Breast epithelium (tissue), 4 donors: ENCODE results near the gene MARCHF9. TPM values are rescaled to one million over a fixed set of nuclear protein-coding genes. Genes with fewer than 3 reads are reported as not detected.

Experiments
- DNase-seq, 2 donors: peaks; one replicate each; pipeline ENCODE4 v3.0.0-alpha.2; 2019; ENCODE audit warnings: low spot score in 2 of 2
- H3K27ac ChIP-seq, 2 donors: fragments of 200-600 bp; sonication (generic) in 1 of 2; one replicate each; pipeline ENCODE4 v1.5.1; 2016 to 2019; ENCODE audit warnings: mild to moderate bottlenecking in 1 of 2
- H3K27me3 ChIP-seq, 2 donors: fragments of 200-600 bp; sonication (generic) in 1 of 2; one replicate each; pipeline versions ENCODE4 v1.5.1 to v1.6.0; 2017 to 2019; ENCODE audit warnings: control low read depth in 1 of 2, mild to moderate bottlenecking in 1 of 2
- H3K36me3 ChIP-seq: fragments of 200-600 bp; one replicate; pipeline ENCODE4 v1.5.1; 2019
- H3K4me1 ChIP-seq, 2 donors: fragments of 200-600 bp; sonication (generic); one replicate each; pipeline ENCODE4 v1.5.1; 2016 to 2019; ENCODE audit warnings: control low read depth in 1 of 2
- H3K4me3 ChIP-seq, 3 donors: fragments of 200-600 bp; sonication (generic); 1 replicate in 2 of 3; 2 replicates in 1 of 3; pipeline ENCODE4 v1.5.1; 2016 to 2019; ENCODE audit warnings: mild to moderate bottlenecking in 3 of 3, moderate library complexity in 2 of 3
- H3K9me3 ChIP-seq, 2 donors: fragments of 200-600 bp; sonication (generic) in 1 of 2; one replicate each; pipeline ENCODE4 v1.5.1; 2016 to 2019; ENCODE audit warnings: control low read depth in 1 of 2
- POLR2A ChIP-seq: fragments of 450-650 bp; IDR thresholded peaks from one replicate; pipeline ENCODE4 v1.6.1; 2016; ENCODE audit warnings: antibody characterized with exemption, mild to moderate bottlenecking, moderate library complexity
- POLR2AphosphoS5 ChIP-seq, 3 donors: sonication (generic); formaldehyde crosslinking; IDR thresholded peaks; one replicate each; pipeline ENCODE4 v1.6.1; 2017; ENCODE audit warnings: antibody characterized with exemption in 3 of 3
- intact Hi-C: fragments of 100-400 bp; cut with DNase I; formaldehyde crosslinking; loops from one replicate; pipeline ENCODE4 v1.15.1; 2023; ENCODE audit warnings: low total_unique reads
- total RNA-seq, 3 donors: library from RNA; depleted of rRNA; stranded (reverse); fragments of >200 nt; gene quantifications; one replicate each; pipeline ENCODE4 v1.1.0, GENCODE V29; 2016
- TF ChIP-seq, protein P1 (sequence below), 3 donors: fragments of 450-650 bp; IDR thresholded peaks; one replicate each; pipeline ENCODE4 v1.5.1; 2016 to 2017; ENCODE audit warnings: antibody characterized with exemption in 3 of 3, mild to moderate bottlenecking in 3 of 3, moderate library complexity in 3 of 3

MARCHF9 gene
- total RNA-seq, 3 donors from 2014 or later = 6.9 to 9.8 (median 7.5) TPM

DNA sequence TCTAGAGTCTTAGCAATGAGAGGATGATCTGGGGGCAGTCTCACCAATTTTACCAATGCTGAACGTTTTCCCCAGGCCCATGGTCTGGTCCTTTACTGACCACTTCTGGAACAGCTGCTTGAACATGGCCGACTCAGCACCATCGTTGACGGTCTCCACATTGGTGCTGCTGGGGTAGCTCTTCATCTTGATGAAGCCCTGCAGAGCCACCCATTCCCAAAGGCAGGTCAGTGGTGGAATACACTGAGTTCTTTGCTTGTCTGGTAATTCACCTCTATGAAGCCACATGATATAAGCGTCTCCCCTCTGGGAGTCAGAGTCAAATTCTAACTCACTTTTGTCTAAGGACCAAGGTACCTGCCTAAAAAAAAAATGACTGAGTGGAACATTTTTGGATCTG, 53.4 kb downstream of the MARCHF9 start:
- TF ChIP-seq POLR2A (no peak), POLR2AphosphoS5 (IDR thresholded peaks at IDR 0.05) (no peak)
- TF ChIP-seq, protein P1, sequence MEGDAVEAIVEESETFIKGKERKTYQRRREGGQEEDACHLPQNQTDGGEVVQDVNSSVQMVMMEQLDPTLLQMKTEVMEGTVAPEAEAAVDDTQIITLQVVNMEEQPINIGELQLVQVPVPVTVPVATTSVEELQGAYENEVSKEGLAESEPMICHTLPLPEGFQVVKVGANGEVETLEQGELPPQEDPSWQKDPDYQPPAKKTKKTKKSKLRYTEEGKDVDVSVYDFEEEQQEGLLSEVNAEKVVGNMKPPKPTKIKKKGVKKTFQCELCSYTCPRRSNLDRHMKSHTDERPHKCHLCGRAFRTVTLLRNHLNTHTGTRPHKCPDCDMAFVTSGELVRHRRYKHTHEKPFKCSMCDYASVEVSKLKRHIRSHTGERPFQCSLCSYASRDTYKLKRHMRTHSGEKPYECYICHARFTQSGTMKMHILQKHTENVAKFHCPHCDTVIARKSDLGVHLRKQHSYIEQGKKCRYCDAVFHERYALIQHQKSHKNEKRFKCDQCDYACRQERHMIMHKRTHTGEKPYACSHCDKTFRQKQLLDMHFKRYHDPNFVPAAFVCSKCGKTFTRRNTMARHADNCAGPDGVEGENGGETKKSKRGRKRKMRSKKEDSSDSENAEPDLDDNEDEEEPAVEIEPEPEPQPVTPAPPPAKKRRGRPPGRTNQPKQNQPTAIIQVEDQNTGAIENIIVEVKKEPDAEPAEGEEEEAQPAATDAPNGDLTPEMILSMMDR (IDR thresholded peaks at IDR 0.05) = no peak
- Histone ChIP-seq H3K4me3 (no peak overlapping the region), H3K4me1 (no peaks in the 10 kb centered on the region), H3K27me3 (no peaks in the 10 kb centered on the region), H3K27ac (no peak overlapping the region), H3K9me3 (no peaks in the 10 kb centered on the region), H3K36me3 (no peaks in the 10 kb centered on the region)
- DNase-seq = no peak
- intact Hi-C loops = no loop called here

DNA sequence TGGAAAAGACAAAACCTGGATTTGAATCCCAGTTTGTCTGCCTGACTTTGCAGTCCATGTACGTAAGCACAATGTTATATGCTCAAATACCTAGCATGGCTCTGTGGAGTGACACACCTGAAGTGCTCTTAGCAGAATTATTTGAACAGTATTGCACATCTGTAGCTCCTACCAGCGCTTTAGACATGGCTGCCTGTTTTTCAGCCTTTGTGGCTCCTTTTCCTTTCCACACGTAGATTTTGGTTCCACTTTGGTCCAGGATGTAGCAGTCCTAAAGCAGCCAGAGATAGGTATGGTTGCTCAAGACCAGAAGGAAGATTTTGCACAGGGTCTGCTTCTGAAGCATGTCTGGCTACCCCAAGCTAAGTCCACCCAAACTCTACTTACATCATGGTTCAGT, 54.5 kb downstream of the MARCHF9 start:
- Histone ChIP-seq H3K4me1 (no peaks in the 10 kb centered on the region), H3K9me3 (no peaks in the 10 kb centered on the region), H3K4me3 (no peak overlapping the region), H3K27me3 (no peaks in the 10 kb centered on the region), H3K36me3 (no peaks in the 10 kb centered on the region), H3K27ac (no peak overlapping the region)
- TF ChIP-seq, protein P1 (IDR thresholded peaks at IDR 0.05) = no peak
- TF ChIP-seq POLR2AphosphoS5 (IDR thresholded peaks at IDR 0.05) (no peak), POLR2A (no peak)
- no peak for DNase-seq
- intact Hi-C loops = no loop called here

Other genes starting within 250 kb of the MARCHF9 start
- gene DDIT3, start 234.6 kb upstream of the MARCHF9 start, total RNA-seq = 10 to 100 TPM; 39.0 to 58.4 (median 51.2) TPM
- 10 to 100 TPM; 12.6 to 26.1 (median 19.7) TPM for gene MBD6, start 232.3 kb upstream of the MARCHF9 start, total RNA-seq
- gene DCTN2, start 207.9 kb upstream of the MARCHF9 start, total RNA-seq = 100 to 1,000 TPM; 108 to 138 (median 131) TPM
- 1 to 10 TPM in 1 of 3 donors, under 1 TPM in 1, not detected in 1; 0.98 to 1.2 TPM for gene KIF5A, start 205.1 kb upstream of the MARCHF9 start, total RNA-seq
- gene PIP4K2C, start 163.9 kb upstream of the MARCHF9 start, total RNA-seq = 10 to 100 TPM; 13.8 to 26.9 (median 24.6) TPM
- 10 to 100 TPM in 2 of 3 donors, 1 to 10 TPM in 1; 3.0 to 35.1 (median 25.9) TPM for gene DTX3, start 150.3 kb upstream of the MARCHF9 start, total RNA-seq
- gene ARHGEF25, start 143.7 kb upstream of the MARCHF9 start, total RNA-seq = 10 to 100 TPM in 2 of 3 donors, 1 to 10 TPM in 1; 8.3 to 28.2 (median 19.2) TPM
- gene B4GALNT1, start 121.9 kb upstream of the MARCHF9 start, total RNA-seq = 1 to 10 TPM; 1.1 to 2.6 (median 1.2) TPM
- 100 to 1,000 TPM; 184 to 431 (median 213) TPM for gene OS9, start 61.0 kb upstream of the MARCHF9 start, total RNA-seq
- 1 to 10 TPM; 1.2 to 1.8 (median 1.6) TPM for gene AGAP2, start 16.4 kb upstream of the MARCHF9 start, total RNA-seq
- gene TSPAN31, start 10.1 kb upstream of the MARCHF9 start, total RNA-seq = 100 to 1,000 TPM in 1 of 3 donors, 10 to 100 TPM in 2; 55.5 to 107 (median 73.1) TPM
- 100 to 1,000 TPM; 105 to 136 (median 109) TPM for gene CDK4, start 2.8 kb upstream of the MARCHF9 start, total RNA-seq
- gene CYP27B1, start 12.0 kb downstream of the MARCHF9 start, total RNA-seq = 1 to 10 TPM in 1 of 3 donors, under 1 TPM in 2; 0.33 to 2.2 (median 0.48) TPM
- 10 to 100 TPM in 1 of 3 donors, 1 to 10 TPM in 2; 4.8 to 12.6 (median 8.2) TPM for gene METTL1, start 17.0 kb downstream of the MARCHF9 start, total RNA-seq
- gene EEF1AKMT3, start 17.5 kb downstream of the MARCHF9 start, total RNA-seq = 10 to 100 TPM; 15.7 to 18.1 (median 16.5) TPM
- 10 to 100 TPM; 17.9 to 30.8 (median 27.2) TPM for gene TSFM, start 27.7 kb downstream of the MARCHF9 start, total RNA-seq
- 10 to 100 TPM in 1 of 3 donors, 1 to 10 TPM in 2; 3.8 to 17.7 (median 8.8) TPM for gene AVIL, start 63.6 kb downstream of the MARCHF9 start, total RNA-seq
- 100 to 1,000 TPM; 144 to 175 (median 167) TPM for gene CTDSP2, start 91.6 kb downstream of the MARCHF9 start, total RNA-seq
- gene ATP23, start 186.5 kb downstream of the MARCHF9 start, total RNA-seq = 10 to 100 TPM in 2 of 3 donors, 1 to 10 TPM in 1; 6.4 to 33.1 (median 13.4) TPM